Trophoblast cell (in vitro differentiated cells and primary cell): ENCODE results near the gene FAM167B. TPM values are rescaled to one million over a fixed set of nuclear protein-coding genes. Genes with fewer than 3 reads are reported as not detected.

Experiments
- DNase-seq, 2 donors: peaks; one replicate each; pipeline ENCODE4 v3.0.0-alpha.2; 2016
- H2AFZ ChIP-seq: 2 replicates; pipeline ENCODE4 v1.6.1; 2013; ENCODE audit warnings: low read length, moderate library complexity, mild to moderate bottlenecking; ENCODE audit not compliant: insufficient read depth, poor library complexity
- H2AK5ac ChIP-seq: 2 replicates; pipeline ENCODE4 v1.6.1; 2013; ENCODE audit warnings: mild to moderate bottlenecking, low read length
- H2BK120ac ChIP-seq: 2 replicates; pipeline ENCODE4 v1.6.1; 2013; ENCODE audit warnings: low read length, mild to moderate bottlenecking, moderate library complexity; ENCODE audit not compliant: insufficient read depth, poor library complexity
- H2BK12ac ChIP-seq: 2 replicates; pipeline ENCODE4 v1.6.1; 2013; ENCODE audit warnings: mild to moderate bottlenecking, low read length, moderate library complexity
- H2BK5ac ChIP-seq: 2 replicates; pipeline ENCODE4 v1.6.1; 2013; ENCODE audit warnings: low read length, low read depth, moderate library complexity, mild to moderate bottlenecking; ENCODE audit not compliant: poor library complexity
- H3K14ac ChIP-seq: 2 replicates; pipeline ENCODE4 v1.6.1; 2013; ENCODE audit warnings: mild to moderate bottlenecking, low read length
- H3K18ac ChIP-seq: 2 replicates; pipeline ENCODE4 v1.6.1; 2013; ENCODE audit warnings: mild to moderate bottlenecking, low read length
- H3K23ac ChIP-seq: 2 replicates; pipeline ENCODE4 v1.6.1; 2013; ENCODE audit warnings: low read length
- H3K27ac ChIP-seq: 2 replicates; pipeline ENCODE4 v1.5.1; 2013; ENCODE audit warnings: low read depth, mild to moderate bottlenecking, inconsistent platforms, low read length, moderate library complexity
- H3K27me3 ChIP-seq: 2 replicates; pipeline ENCODE4 v1.6.1; 2013; ENCODE audit warnings: inconsistent platforms, mild to moderate bottlenecking, low read length, moderate library complexity; ENCODE audit not compliant: insufficient read depth
- H3K36me3 ChIP-seq, 2 experiments: 1 replicate in 1 of 2; 2 replicates in 1 of 2; pipeline ENCODE4 v1.6.1; 2013; ENCODE audit warnings: low read length in 2 of 2, mild to moderate bottlenecking in 2 of 2, moderate library complexity in 1 of 2; ENCODE audit not compliant: insufficient read depth in 2 of 2, control insufficient read depth in 1 of 2
- H3K4ac ChIP-seq: 2 replicates; pipeline ENCODE4 v1.6.1; 2013; ENCODE audit warnings: low read depth, mild to moderate bottlenecking, low read length, moderate library complexity
- H3K4me1 ChIP-seq, 2 experiments: 1 replicate in 1 of 2; 2 replicates in 1 of 2; pipeline ENCODE4 v1.6.1; 2013; ENCODE audit warnings: low read length in 2 of 2, mild to moderate bottlenecking in 2 of 2, moderate library complexity in 1 of 2; ENCODE audit not compliant: insufficient read depth in 2 of 2, control insufficient read depth in 1 of 2
- H3K4me2 ChIP-seq: 2 replicates; pipeline ENCODE4 v1.6.1; 2013; ENCODE audit warnings: inconsistent platforms, mild to moderate bottlenecking, low read length, moderate library complexity
- H3K4me3 ChIP-seq: 2 replicates; pipeline ENCODE4 v1.5.1; 2013; ENCODE audit warnings: mild to moderate bottlenecking, low read depth, low read length, inconsistent platforms
- H3K79me1 ChIP-seq: one replicate; pipeline ENCODE4 v1.6.1; 2013; ENCODE audit warnings: low read length
- H3K79me2 ChIP-seq: 2 replicates; pipeline ENCODE4 v1.6.1; 2013; ENCODE audit warnings: low read length, mild to moderate bottlenecking; ENCODE audit not compliant: control insufficient read depth, insufficient read depth, poor library complexity
- H3K9ac ChIP-seq: 2 replicates; pipeline ENCODE4 v1.6.1; 2013; ENCODE audit warnings: mild to moderate bottlenecking, low read length
- H3K9me3 ChIP-seq: 2 replicates; pipeline ENCODE4 v1.6.1; 2013; ENCODE audit warnings: low read depth, mild to moderate bottlenecking, control low read depth, inconsistent platforms, low read length; ENCODE audit not compliant: insufficient read depth
- H4K12ac ChIP-seq: 2 replicates; pipeline ENCODE4 v1.6.1; 2013; ENCODE audit warnings: low read depth, mild to moderate bottlenecking, low read length, moderate library complexity
- H4K8ac ChIP-seq: 2 replicates; pipeline ENCODE4 v1.6.1; 2013; ENCODE audit warnings: low read depth, mild to moderate bottlenecking, low read length, moderate library complexity
- H4K91ac ChIP-seq: one replicate; pipeline ENCODE4 v1.6.1; 2013; ENCODE audit warnings: low read depth, mild to moderate bottlenecking, low read length, moderate library complexity
- WGBS: extraction: QIAGEN DNeasy Blood & Tissue Kit; methylation state at CpG from one replicate; pipeline ENCODE4 v1.1.7; 2013; ENCODE audit warnings: missing lambda C conversion rate; ENCODE audit not compliant: insufficient read length, insufficient coverage; ENCODE audit errors: extremely low coverage; 5-methylcytosine and 5-hydroxymethylcytosine counted together
- polyA plus RNA-seq: library from polyadenylated mRNA; stranded (reverse); fragments of 200-250 nt; gene quantifications from 2 replicates; pipeline ENCODE4 v1.2.3, GENCODE V29; 2013

FAM167B gene
- polyA plus RNA-seq = 0.29 and 0.37 TPM in 2 replicates

DNA sequence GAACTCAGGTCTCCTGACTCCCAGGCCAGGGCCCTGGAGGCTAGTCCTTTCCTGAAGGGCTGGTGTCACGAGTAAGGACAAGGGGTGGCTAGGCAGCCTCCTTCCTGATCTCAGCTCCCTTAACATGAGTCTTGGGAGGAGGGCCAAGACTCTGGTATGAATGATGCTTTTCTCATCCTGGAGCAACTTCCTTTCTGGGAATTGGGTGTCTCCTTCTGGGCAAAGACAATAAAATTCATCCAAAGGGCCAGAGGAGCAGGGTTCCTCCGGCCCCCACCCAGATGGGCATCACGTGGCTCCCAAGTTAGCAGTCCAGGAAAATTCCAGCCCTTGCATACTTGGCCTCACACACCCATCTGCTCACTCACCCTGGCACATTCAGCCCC is at the start of gene FAM167B:
FAM167B (plus strand) TSS at position 335 of the 386 bp plus-strand sequence. CDS start 200 bp downstream, outside the sequence.
- Histone ChIP-seq H2BK5ac (no peak within 1 kb of the TSS), H3K9me3 (no peaks in the 10 kb centered on the region), H3K27ac (no peak within 1 kb of the TSS), H3K36me3 (no peaks in the 10 kb centered on the region), H3K23ac (no peak within 1 kb of the TSS), H2AK5ac (no peak within 1 kb of the TSS), H3K79me2 (no peaks in the 10 kb centered on the region), H2AFZ (no peak within 1 kb of the TSS), H2BK12ac (no peak within 1 kb of the TSS), H3K79me1 (no peaks in the 10 kb centered on the region), H3K4ac (no peak within 1 kb of the TSS), H3K9ac (no peak within 1 kb of the TSS), H4K91ac (no peak within 1 kb of the TSS), H2BK120ac (no peak within 1 kb of the TSS), H3K18ac (no peak within 1 kb of the TSS), H4K8ac (no peak within 1 kb of the TSS), H3K14ac (no peak within 1 kb of the TSS), H3K4me2 (peak within 1 kb of the TSS; percentile 61), H3K4me3 (no peak within 1 kb of the TSS), H3K4me1 (peaks cover 2 to 5% of the 10 kb centered on the region in 2 experiments), H4K12ac (no peak within 1 kb of the TSS), H3K27me3 (no peaks in the 10 kb centered on the region)
- no peak for DNase-seq
- WGBS = no CpG with 5 or more reads among the region's 3 CpGs

DNA sequence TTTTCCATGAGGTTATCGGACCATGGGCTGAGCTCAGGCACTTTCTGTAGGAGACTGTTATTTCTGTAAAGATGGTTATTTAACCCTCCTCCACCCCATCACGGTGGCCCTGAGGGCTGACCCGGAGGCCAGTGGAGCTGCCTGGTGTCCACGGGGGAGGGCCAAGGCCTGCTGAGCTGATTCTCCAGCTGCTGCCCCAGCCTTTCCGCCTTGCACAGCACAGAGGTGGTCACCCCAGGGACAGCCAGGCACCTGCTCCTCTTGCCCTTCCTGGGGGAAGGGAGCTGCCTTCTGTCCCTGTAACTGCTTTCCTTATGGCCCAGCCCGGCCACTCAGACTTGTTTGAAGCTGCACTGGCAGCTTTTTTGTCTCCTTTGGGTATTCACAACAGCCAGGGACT is 49.2 kb upstream of the FAM167B start:
- Histone ChIP-seq H4K8ac (no peak overlapping the region), H2BK120ac (no peak overlapping the region), H3K79me1 (peaks cover 9% of the 10 kb centered on the region), H2AK5ac (no peak overlapping the region), H3K18ac (no peak overlapping the region), H2AFZ (no peak overlapping the region), H3K79me2 (no peaks in the 10 kb centered on the region), H3K14ac (no peak overlapping the region), H3K4ac (no peak overlapping the region), H3K9me3 (no peaks in the 10 kb centered on the region), H3K9ac (no peak overlapping the region), H3K23ac (no peak overlapping the region), H3K27me3 (no peaks in the 10 kb centered on the region), H3K36me3 (peaks cover 40 to 50% of the 10 kb centered on the region in 2 experiments), H3K4me1 (peaks cover 6% of the 10 kb centered on the region in 2 experiments), H2BK5ac (no peak overlapping the region), H3K4me2 (no peak overlapping the region), H3K4me3 (no peak overlapping the region), H3K27ac (no peak overlapping the region), H2BK12ac (no peak overlapping the region), H4K91ac (no peak overlapping the region), H4K12ac (no peak overlapping the region)
- WGBS = no CpG with 5 or more reads among the region's 6 CpGs
- DNase-seq = no peak

GRCh38 chr1:32198237-32199042 is 48.6 kb upstream of the FAM167B start:
- peaks cover 6% of the 10 kb centered on the region in 2 experiments for H3K4me1 ChIP-seq
- peaks cover 35 to 44% of the 10 kb centered on the region in 2 experiments for H3K36me3 ChIP-seq
- no peak overlapping the region for H3K4ac ChIP-seq
- peaks cover 9% of the 10 kb centered on the region for H3K79me1 ChIP-seq
- DNase-seq = no peak
- H2BK120ac ChIP-seq = no peak overlapping the region
- H2BK12ac ChIP-seq = no peak overlapping the region
- H3K4me2 ChIP-seq = no peak overlapping the region
- H2BK5ac ChIP-seq = no peak overlapping the region
- H2AFZ ChIP-seq = no peak overlapping the region
- no peaks in the 10 kb centered on the region for H3K79me2 ChIP-seq
- WGBS = no CpG with 5 or more reads among the region's 3 CpGs
- no peaks in the 10 kb centered on the region for H3K9me3 ChIP-seq
- H4K12ac ChIP-seq = no peak overlapping the region
- no peak overlapping the region for H3K14ac ChIP-seq
- no peak overlapping the region for H2AK5ac ChIP-seq
- no peak overlapping the region for H4K91ac ChIP-seq
- no peak overlapping the region for H3K9ac ChIP-seq
- no peak overlapping the region for H4K8ac ChIP-seq
- no peaks in the 10 kb centered on the region for H3K27me3 ChIP-seq
- no peak overlapping the region for H3K27ac ChIP-seq
- no peak overlapping the region for H3K4me3 ChIP-seq
- H3K23ac ChIP-seq = no peak overlapping the region
- H3K18ac ChIP-seq = no peak overlapping the region

DNA sequence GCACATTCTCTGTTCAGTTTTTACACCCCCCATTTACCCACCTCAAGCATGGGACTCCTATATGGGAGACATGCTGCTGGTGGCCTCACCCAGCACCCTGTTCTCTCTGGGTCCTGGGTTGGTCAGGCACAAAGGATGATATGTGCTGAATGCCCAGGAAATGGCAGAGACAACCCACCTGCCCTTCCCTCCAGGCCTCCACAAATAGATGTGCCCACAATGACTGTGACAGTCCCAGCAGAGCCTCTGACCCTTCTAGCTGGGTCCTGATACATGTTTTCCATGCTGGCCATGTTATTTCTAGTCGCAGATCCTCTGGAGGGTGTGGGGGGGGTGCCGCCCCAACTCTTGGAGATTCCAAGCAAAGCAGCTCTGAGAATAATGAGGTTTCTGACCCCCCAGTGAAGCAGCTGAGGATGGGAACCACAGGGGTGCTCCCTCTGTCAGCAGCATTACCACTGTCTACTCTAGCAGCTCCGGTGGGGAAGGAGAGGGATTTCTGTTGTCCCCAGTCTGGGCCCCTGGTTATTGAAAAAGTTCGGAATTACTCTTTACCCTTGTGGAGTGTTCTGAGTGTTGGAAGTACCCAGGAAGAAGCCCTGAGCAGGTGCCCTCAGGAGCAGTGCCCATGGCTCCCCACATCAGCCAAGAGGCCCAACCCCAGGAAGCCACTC is 47.8 kb upstream of the FAM167B start:
- H3K79me1 ChIP-seq = peaks cover 9% of the 10 kb centered on the region
- DNase-seq = no peak
- H3K79me2 ChIP-seq = no peaks in the 10 kb centered on the region
- no peak overlapping the region for H3K9ac ChIP-seq
- H3K9me3 ChIP-seq = no peaks in the 10 kb centered on the region
- no peak overlapping the region for H3K27ac ChIP-seq
- no CpG with 5 or more reads among the region's 4 CpGs for WGBS
- no peaks in the 10 kb centered on the region for H3K27me3 ChIP-seq
- no peak overlapping the region for H2AK5ac ChIP-seq
- no peak overlapping the region for H3K23ac ChIP-seq
- peaks cover 27 to 38% of the 10 kb centered on the region in 2 experiments for H3K36me3 ChIP-seq
- no peak overlapping the region for H4K91ac ChIP-seq
- no peak overlapping the region for H3K4me2 ChIP-seq
- H3K14ac ChIP-seq = no peak overlapping the region
- no peak overlapping the region for H4K8ac ChIP-seq
- no peak overlapping the region for H2BK12ac ChIP-seq
- H2BK5ac ChIP-seq = no peak overlapping the region
- H2AFZ ChIP-seq = no peak overlapping the region
- peaks cover 6% of the 10 kb centered on the region in 2 experiments for H3K4me1 ChIP-seq
- H3K18ac ChIP-seq = no peak overlapping the region
- no peak overlapping the region for H4K12ac ChIP-seq
- no peak overlapping the region for H2BK120ac ChIP-seq
- no peak overlapping the region for H3K4me3 ChIP-seq
- no peak overlapping the region for H3K4ac ChIP-seq
